HG02885 (cell line): ENCODE results near the gene PDIA6.
A peak's percentile ranks its signal among the peaks of the same experiment; 100 is the strongest.
"Not testable (repeated sequence)": the region's sequence is repeated elsewhere in the genome, so short reads cannot be mapped to it uniquely, and the experiment has no call there.

Experiments used
- ATAC-seq: cut with Tn5 transposase; IDR thresholded peaks from one replicate; pipeline ENCODE4 v1.9.1; 2021; ENCODE audit warnings: mild to moderate bottlenecking; ENCODE audit not compliant: unreplicated experiment, poor library complexity

PDIA6 gene

DNA sequence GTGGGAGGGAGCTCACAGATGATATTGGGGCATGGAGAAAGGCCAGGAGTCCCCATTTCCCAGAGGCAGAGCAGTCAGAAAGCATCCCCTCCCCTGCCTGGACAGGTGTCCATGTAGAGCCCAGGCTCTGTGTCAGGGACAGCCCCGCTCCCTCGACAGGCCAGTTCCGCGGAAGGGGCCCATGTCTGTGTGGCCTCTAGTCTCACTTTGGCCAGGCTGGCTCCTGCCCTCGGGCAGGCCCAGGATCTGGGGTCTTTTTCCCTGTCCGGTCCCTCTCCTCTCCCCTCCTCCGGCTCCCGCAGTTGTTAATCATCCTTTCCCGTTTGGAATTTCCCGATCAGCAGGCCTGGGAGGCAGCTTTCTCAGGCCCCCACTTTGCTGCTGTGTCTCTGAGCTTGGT, 20.4 kb upstream of the PDIA6 start:
- no peak for ATAC-seq

DNA sequence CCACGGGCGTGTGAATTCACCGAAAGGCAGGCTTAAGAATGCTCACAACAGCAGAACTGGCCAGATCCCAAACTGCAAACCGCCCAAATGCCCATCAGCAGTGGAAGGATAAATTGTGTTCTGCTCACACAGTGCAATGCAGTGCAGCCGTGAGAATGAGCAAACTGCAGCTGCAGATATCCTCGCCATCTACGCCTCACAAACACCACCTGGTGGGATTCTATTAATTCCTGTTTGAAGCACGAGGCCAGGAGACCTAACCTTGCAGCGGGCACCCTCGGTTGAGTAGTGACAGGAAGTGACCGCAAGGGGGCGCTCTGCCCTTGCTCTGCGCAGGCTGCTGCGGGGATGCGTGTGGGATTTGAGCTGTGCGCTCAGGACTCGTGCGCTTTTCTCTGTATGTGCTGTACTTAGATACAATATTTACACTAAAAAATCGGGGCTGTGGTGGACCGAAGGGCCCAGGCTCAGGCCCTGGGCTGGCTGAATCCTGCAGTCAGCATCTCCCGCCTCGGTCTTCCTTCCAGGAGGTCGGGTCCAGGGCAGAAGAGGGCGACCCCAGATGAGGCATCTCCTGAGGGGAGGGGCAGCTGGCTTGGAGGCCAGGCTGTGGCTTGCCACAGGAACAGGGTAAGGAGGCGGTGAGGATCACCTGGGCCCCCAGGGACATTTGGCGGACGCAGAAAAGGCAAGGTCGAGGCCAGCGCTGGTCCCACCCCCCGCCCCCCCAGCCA, 19.8 kb upstream of the PDIA6 start:
- peak; percentile 79 for ATAC-seq

GRCh38 chr2:10831400-10831985, 18.9 kb upstream of the PDIA6 start:
- ATAC-seq, result no peak

DNA sequence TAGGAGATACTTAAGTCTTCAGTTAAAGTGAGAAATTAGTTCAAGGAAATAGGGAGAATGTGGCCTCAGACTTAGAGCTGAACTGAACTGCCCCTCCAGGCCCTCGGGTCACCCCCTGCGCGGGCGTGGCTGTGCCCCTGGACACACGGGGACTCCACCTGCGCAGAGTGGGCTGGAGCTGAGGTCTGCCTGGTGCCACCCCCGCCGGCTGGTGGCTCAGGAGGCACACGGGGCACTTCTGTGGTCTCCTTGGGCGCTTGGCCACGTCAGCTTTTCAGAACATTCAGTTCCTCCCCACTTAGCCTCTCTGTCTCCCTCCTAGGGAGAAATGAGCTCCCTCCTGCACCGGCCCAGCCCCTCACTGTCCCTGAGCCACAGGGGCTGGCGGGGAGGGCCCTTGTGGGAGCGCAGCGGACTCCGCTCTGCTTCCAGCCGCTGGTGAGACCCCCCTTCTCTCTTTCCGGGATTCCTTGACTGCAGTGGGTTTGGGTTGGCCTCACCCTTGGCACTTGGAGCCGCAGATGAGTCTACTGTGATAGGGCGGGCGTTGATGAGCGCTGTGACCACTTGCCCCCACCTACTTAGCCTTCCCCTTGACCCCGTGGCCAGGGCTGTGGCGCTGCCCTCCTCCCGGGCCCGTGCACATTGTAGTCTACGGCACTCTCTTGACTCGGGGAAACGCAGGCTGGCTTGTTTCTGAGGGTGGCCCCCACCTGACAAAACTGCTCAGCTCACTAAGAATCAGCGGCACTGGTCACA, 18.2 kb upstream of the PDIA6 start:
- no peak for ATAC-seq

- ATAC-seq, result no peak
These were observed 17.6 kb upstream of the PDIA6 start for GRCh38 chr2:10830203-10830602.

DNA sequence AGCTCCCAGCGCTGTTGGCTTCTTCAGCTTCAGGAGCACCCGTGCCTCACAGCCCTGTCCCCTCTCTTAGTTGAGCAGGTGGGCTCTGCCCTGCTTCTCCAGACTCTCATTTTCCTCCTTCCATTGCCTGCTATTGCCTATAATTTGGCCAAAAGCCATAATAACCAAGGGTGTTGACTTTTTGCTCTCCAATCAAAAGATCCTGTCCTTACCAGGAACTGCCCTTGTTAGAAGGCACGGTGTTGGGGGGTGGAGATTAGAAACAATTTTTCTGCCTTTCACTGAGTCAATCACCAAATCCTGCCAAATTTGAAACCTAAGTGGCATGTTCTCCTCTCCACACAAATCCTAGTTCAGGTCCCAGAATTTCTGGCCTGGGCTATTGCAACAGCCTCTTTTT, 16.7 kb upstream of the PDIA6 start:
- ATAC-seq, result no peak

DNA sequence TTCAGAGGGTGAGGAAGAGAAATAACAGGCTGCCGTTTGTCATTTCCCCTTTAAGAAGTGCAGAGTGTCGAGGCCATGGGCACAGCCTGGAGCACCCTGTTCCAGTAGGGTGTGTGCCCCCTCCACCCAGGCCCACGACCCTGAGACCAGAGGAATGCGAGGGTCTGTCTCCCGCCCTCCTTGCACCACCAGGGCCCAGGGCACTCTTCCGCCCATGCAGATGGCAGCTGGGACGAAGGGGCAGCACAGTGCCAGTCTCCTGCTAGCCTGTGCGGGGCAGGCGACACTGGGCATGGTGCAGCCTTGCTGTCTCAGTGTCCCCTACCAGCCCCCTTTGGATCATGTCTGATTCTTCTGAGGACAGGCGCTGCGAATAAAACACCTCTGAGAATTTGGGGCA, 15.8 kb upstream of the PDIA6 start:
- ATAC-seq, result no peak

DNA sequence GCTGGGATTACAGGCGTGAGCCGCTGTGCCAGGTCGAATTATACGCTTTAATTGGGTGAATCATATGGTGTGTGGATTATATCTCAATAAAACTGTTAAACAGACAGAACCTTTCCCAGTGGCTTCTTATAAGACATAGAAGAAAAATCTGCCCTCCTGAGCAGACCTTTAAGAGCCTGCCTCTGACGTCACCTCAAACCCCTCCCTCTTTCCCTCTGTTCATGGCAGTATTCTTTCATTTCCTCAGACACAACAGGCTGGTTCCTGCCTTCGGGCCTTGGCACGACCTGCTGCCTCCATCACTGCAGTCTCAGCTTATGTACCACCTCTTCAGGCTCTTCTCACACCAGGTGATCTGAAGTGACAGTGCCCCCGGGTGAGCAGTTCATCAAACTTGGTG, 14.0 kb upstream of the PDIA6 start:
- ATAC-seq, result no peak

DNA sequence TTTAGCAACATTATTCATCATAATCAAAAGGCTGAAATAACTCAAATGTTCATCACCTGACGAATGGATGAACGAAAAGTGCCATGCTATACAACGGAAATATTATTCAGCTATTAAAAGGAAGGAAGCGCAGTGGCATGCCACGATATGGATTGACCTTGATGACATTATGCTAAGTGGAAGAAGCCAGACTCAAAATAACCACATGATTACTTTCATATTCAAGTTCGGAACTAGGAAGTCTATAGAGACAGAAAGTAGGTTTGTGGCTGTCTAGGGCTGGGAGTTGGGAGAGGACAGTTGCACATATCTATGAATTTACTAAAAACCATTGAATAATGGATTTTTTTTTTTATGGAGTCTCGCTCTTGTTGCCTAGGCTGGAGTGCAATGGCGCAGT, 13.4 kb upstream of the PDIA6 start:
- no peak for ATAC-seq

DNA sequence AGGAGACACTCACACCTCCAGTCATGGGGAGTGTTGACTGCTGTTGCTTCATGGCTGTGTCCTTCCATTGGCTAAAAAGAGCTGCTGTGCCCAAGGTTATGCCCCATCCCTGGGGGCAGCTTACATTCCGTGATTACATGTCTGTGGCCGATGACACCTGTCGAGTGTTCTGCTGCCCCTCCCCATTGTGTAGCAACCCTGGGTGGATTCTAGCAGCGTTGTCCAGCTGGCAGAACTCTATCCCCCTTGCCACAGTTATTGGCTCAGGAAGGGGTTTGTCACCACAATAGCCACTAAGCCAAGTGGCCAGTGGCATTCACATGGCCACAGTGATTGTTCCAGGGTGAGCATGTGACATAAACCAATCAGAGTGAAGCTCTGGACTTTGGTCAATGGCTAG, 11.6 kb upstream of the PDIA6 start:
- ATAC-seq, result no peak

DNA sequence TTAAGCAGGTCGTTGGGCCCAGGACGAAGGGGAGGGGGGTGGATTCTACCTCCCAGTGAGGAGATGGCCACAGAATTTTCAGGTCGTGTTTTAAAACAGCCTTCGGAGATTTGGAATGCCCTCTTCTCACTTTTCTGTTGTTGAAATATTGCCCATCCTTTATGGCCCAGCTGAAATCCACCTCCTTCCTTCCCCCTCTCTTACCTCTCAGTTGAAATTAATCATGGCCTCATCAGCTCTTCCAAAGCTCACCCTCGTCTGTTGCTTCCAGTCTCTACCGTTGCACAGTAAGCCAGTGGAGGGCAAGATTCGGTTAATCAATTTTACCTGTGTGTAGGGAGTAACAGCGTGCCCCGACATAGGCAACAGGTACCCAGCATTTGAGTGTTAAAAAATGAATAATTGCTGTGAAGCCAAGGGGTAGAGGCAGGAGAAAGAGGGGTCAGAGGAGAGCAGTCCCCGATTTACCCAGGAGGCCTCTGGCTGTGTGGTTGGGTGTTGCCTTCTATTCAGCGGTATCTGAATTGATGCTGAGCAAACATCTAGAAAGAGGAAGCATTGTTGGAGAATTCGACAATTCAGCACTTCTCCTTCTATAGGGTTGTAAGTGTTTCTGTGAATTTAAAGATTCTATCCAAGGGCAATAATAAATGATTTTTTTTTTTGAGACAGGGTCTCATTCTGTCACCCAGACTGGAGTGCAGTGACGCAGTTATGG, 8.6 kb upstream of the PDIA6 start:
- no peak for ATAC-seq

DNA sequence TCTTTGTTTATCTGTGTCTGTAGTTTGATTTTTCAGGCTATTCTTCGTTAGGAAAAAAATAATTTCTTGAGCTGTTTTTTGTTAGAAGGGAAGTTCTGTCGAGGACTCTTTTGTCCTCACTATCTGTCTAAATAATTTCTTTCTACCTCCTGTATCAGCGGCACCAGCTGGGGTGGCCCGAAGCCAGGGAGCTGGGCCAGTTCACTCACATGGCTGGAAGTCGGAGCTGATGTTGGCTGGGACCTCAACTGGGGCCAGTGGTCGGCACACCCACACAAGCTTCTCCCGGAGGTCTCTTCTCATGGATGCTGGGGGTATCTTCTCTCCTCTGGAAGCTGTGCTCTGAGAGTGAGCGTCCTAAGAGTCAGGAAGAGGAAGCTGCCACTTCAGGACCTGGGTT, 8.0 kb upstream of the PDIA6 start:
- no peak for ATAC-seq

GRCh38 chr2:10819714-10820314, 7.2 kb upstream of the PDIA6 start:
- no peak for ATAC-seq

DNA sequence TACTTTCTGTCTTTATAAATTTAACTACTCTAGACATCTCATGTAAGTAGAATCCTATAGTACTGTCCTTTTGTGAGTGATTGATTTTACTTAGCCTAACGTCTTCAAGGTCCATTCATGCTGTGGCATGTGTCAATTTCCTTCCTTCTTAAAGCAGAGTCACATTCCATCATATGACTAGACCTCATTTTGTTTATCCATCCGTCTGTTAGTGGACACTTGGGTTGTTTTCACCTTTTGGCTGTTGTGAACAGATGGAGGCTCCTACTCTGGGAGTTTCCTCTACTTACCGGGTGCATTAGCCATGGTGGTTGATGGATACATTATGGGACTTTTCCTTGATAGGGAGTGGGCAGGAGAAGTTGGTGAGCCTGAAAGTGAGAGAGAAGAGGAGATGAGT, 6.4 kb upstream of the PDIA6 start:
- ATAC-seq, result no peak

DNA sequence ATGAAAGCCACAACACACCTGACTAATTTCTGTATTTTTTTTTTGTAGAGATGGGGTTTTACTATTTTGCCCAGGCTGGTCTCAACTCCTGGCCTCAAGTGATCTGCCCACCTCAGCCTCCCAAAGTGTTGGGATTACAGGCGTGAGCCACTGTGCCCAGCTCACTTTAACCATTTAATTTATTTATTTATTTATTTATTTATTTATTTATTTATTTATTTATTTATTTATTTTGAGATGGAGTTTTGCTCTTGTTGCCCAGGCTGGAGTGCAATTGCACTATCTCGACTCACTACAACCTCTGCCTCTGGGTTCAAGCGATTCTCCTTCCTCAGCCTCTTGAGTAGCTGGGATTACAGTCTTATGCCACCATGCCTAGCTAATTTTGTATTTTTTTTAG, 5.7 kb upstream of the PDIA6 start:
- ATAC-seq, result not testable (repeated sequence)

DNA sequence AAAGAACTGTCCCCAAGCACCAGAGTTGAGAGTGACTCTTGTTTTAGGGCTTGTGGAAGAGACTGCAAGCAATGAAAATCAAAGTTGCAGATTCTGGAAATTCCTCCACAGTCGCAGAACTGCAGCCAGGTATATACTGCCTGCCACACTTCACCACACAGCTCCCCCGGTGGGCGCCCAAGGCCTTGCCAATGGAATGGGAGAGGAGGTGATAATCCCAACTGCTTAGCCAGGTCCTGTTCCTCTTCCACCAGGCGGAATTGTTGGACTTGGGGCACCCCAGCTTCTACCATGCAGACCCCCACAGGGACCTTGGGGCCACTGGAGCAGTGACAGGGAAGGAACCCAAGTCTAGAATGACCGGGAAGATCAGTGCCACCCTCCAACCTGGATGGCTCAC, 4.8 kb upstream of the PDIA6 start:
- no peak for ATAC-seq

GRCh38 chr2:10814571-10815331, 2.2 kb upstream of the PDIA6 start:
- no peak for ATAC-seq

GRCh38 chr2:10814142-10814541, 1.6 kb upstream of the PDIA6 start:
- no peak for ATAC-seq

- ATAC-seq, result not testable (repeated sequence)
These were observed 866 bp upstream of the PDIA6 start for GRCh38 chr2:10813163-10814138.
